ENCODE measurements around the gene ATF7.
"Not testable (repeated sequence)": the region's sequence is repeated elsewhere in the genome, so short reads cannot be mapped to it uniquely, and the experiment has no call there.

ATF7 gene

GRCh38 chr12:53563452-53564028 is 62.6 kb downstream of the ATF7 start:
- DNase-seq: no peak

- no peak for DNase-seq
Observed at GRCh38 chr12:53561590-53561953, 64.6 kb downstream of the ATF7 start.

- DNase-seq: no peak
Observed at GRCh38 chr12:53560912-53561589, 65.1 kb downstream of the ATF7 start.

GRCh38 chr12:53560351-53560750 is 65.8 kb downstream of the ATF7 start:
- no peak for DNase-seq

- no peak for DNase-seq
Observed at GRCh38 chr12:53558631-53559030, 67.6 kb downstream of the ATF7 start.

GRCh38 chr12:53552361-53553327 is 73.5 kb downstream of the ATF7 start:
- DNase-seq: no peak

GRCh38 chr12:53551889-53552291 is 74.3 kb downstream of the ATF7 start:
- DNase-seq: no peak

GRCh38 chr12:53550595-53550994 is 75.6 kb downstream of the ATF7 start:
- DNase-seq: no peak

- not testable (repeated sequence) for DNase-seq
Observed at GRCh38 chr12:53550131-53550530, 76.1 kb downstream of the ATF7 start.

- not testable (repeated sequence) for DNase-seq
Observed at GRCh38 chr12:53548354-53548753, 77.8 kb downstream of the ATF7 start.

GRCh38 chr12:53543539-53543938 is 82.6 kb downstream of the ATF7 start:
- DNase-seq: peak; percentile 40

- DNase-seq: no peak
Observed at GRCh38 chr12:53539526-53539925, 86.7 kb downstream of the ATF7 start.

- DNase-seq: peak; percentile 80
Observed at GRCh38 chr12:53538209-53538689, 87.9 kb downstream of the ATF7 start.

- no peak for DNase-seq
Observed at GRCh38 chr12:53536962-53537361, 89.2 kb downstream of the ATF7 start.

- DNase-seq: no peak
Observed at GRCh38 chr12:53533471-53533870, 92.7 kb downstream of the ATF7 start.

GRCh38 chr12:53532524-53533445 is 93.4 kb downstream of the ATF7 start:
- DNase-seq: no peak

GRCh38 chr12:53532021-53532420 is 94.2 kb downstream of the ATF7 start:
- DNase-seq: no peak

GRCh38 chr12:53530920-53531319 is 95.3 kb downstream of the ATF7 start:
- no peak for DNase-seq

- no peak for DNase-seq
Observed at GRCh38 chr12:53530061-53530460, 96.1 kb downstream of the ATF7 start.

- no peak for DNase-seq
Observed at GRCh38 chr12:53524476-53524875, 101.7 kb downstream of the ATF7 start.

GRCh38 chr12:53523131-53523530 is 103.1 kb downstream of the ATF7 start:
- DNase-seq: no peak

- DNase-seq: no peak
Observed at GRCh38 chr12:53518381-53518780, 107.8 kb downstream of the ATF7 start.

Measured in OCI-M1 (cell line).